ENCODE data around the gene TMEM167A.

Gene TMEM167A, protein sequence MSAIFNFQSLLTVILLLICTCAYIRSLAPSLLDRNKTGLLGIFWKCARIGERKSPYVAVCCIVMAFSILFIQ

DNA sequence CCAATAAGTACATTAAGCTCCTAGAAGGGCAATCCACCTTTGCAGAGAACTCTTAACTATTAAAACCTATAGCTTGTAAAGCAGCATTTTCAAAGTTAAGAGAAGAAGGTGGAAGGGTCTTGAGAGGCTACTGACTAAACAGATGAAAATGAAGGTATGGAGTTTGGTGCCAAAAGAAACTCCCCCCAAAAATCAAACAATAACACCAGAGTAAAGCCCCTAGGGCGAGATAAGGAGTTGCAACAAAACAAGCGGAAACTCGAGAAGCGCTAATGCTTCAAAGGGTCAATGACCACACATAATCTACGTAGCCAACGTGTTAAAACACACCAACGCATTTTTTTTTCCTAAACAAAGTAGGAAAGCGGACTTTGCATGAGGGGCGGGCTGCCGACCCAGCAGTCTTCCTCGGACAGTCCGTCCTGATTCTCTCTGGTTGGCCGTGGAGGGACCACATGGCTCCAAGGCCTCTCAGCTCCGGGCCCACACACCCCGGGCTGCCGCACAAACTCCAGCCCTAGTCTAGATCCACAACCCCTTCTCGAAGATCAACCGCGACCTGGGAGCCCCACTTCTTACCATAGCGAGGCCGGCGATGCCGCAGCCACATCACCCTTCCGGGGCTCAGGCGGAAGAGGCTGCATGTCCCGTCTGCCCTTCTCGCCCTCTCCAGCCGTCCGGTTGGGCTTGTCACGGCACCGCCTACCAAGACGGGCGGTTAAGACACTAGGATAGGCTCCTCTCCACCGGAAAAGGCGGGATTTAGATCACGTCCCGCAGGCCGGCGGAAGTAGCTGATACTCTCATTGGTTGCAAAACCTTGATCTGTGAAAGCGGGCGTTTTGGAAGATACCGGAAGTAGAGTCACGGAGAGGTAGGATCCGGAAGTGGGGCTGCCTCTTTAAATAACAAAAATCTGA is at the start of gene TMEM167A, which contains the start of gene XRCC4:
TMEM167A (minus strand) TSS at position 653 of the 920 bp plus-strand sequence; CDS start at position 582, 71 bp downstream.
XRCC4 (plus strand) TSS at position 806 of the 920 bp plus-strand sequence. CDS start 27,373 bp downstream, outside the sequence.
- H3K36me3 ChIP-seq (ENCODE audit: control insufficient read depth in 2 of 2, insufficient read depth in 2 of 2, low read length in 2 of 2): no peaks in the 10 kb centered on the region
- peak within 1 kb of the TSS; percentile 91 to 95 for H3K9ac ChIP-seq (ENCODE audit: low read length in 2 of 2)
- H3K27ac ChIP-seq (ENCODE audit: low read length): peak within 1 kb of the TSS; percentile 66
- H3K4me3 ChIP-seq (ENCODE audit: low read length in 2 of 2): peak within 1 kb of the TSS; percentile 93 to 96
- H3K9me3 ChIP-seq (ENCODE audit: control insufficient read depth in 2 of 2, low read length in 2 of 2): no peaks in the 10 kb centered on the region
- H3K4me1 ChIP-seq (ENCODE audit: control insufficient read depth, insufficient read depth, low read length): peaks cover 3% of the 10 kb centered on the region
- no peaks in the 10 kb centered on the region for H3K27me3 ChIP-seq (ENCODE audit: control insufficient read depth in 1 of 2, insufficient read depth in 2 of 2, low read length in 2 of 2)

DNA sequence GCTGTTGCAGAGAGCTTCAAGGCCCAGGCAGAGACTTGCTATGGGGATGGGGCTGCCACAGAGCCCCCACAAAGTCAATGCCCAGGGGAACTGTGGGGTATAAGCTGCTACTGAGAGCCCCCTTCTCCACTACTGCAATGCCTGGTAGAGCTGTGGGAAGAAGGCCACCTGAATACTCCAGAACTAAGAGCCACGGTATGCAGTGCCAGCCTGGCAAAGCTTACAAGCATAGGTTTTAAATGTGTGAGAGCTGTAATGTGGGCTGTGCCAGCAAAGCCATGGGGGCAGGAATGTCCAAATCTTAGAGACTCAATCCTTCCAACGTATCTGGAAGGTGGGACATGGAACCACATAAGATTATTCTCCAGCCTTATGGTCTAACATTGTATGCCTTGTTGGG is 49.3 kb upstream of the TMEM167A start:
- Histone ChIP-seq H3K4me3 (ENCODE audit: low read length in 2 of 2) (no peak overlapping the region), H3K27me3 (ENCODE audit: control insufficient read depth in 1 of 2, insufficient read depth in 2 of 2, low read length in 2 of 2) (no peaks in the 10 kb centered on the region), H3K9ac (ENCODE audit: low read length in 2 of 2) (no peak overlapping the region), H3K9me3 (ENCODE audit: control insufficient read depth in 2 of 2, low read length in 2 of 2) (no peaks in the 10 kb centered on the region), H3K4me1 (ENCODE audit: control insufficient read depth, insufficient read depth, low read length) (no peaks in the 10 kb centered on the region), H3K27ac (ENCODE audit: low read length) (no peak overlapping the region), H3K36me3 (ENCODE audit: control insufficient read depth in 2 of 2, insufficient read depth in 2 of 2, low read length in 2 of 2) (no peaks in the 10 kb centered on the region)

DNA sequence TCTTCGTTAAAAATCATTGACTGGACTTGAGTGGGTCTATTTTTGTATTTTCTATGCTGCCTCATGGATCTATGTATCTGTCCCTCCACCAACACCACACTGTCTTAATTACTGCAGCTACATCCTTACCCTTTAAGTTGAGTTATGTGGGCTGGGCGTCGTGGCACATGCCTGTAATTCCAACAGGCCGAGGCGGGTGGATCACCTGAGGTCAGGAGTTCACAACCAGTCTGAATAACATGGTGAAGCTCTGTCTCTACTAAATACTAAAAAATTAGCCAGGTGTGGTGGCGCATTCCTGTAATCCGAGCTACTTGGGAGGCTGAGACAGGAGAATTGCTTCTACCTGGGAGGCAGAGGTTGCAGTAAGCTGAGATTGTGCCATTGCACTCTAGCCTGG is 48.4 kb upstream of the TMEM167A start:
- Histone ChIP-seq H3K27me3 (ENCODE audit: control insufficient read depth in 1 of 2, insufficient read depth in 2 of 2, low read length in 2 of 2) (no peaks in the 10 kb centered on the region), H3K27ac (ENCODE audit: low read length) (no peak overlapping the region), H3K4me1 (ENCODE audit: control insufficient read depth, insufficient read depth, low read length) (no peaks in the 10 kb centered on the region), H3K9me3 (ENCODE audit: control insufficient read depth in 2 of 2, low read length in 2 of 2) (no peaks in the 10 kb centered on the region), H3K9ac (ENCODE audit: low read length in 2 of 2) (no peak overlapping the region), H3K4me3 (ENCODE audit: low read length in 2 of 2) (no peak overlapping the region), H3K36me3 (ENCODE audit: control insufficient read depth in 2 of 2, insufficient read depth in 2 of 2, low read length in 2 of 2) (no peaks in the 10 kb centered on the region)

DNA sequence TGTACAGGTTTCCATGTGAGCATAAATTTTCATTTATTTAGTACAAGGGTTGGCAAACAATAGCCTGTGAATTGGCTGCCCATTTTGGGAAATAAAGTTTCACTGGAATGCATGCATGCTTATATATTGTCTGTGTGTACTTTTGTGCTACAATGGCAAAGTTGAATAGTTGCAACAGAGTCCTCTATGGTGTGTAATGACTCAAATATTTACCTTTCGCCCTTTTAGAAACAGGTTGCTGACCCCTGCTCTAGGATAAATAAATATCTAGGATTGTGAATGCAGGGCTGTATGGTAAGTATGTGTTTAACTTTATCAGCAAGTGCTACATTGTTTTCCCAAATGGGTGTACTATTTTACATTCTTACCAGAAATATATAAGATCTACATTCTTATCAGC is 47.4 kb upstream of the TMEM167A start:
- no peak overlapping the region for H3K9ac ChIP-seq (ENCODE audit: low read length in 2 of 2)
- no peaks in the 10 kb centered on the region for H3K27me3 ChIP-seq (ENCODE audit: control insufficient read depth in 1 of 2, insufficient read depth in 2 of 2, low read length in 2 of 2)
- no peak overlapping the region for H3K4me3 ChIP-seq (ENCODE audit: low read length in 2 of 2)
- H3K9me3 ChIP-seq (ENCODE audit: control insufficient read depth in 2 of 2, low read length in 2 of 2): no peaks in the 10 kb centered on the region
- H3K4me1 ChIP-seq (ENCODE audit: control insufficient read depth, insufficient read depth, low read length): no peaks in the 10 kb centered on the region
- no peak overlapping the region for H3K27ac ChIP-seq (ENCODE audit: low read length)
- H3K36me3 ChIP-seq (ENCODE audit: control insufficient read depth in 2 of 2, insufficient read depth in 2 of 2, low read length in 2 of 2): no peaks in the 10 kb centered on the region

DNA sequence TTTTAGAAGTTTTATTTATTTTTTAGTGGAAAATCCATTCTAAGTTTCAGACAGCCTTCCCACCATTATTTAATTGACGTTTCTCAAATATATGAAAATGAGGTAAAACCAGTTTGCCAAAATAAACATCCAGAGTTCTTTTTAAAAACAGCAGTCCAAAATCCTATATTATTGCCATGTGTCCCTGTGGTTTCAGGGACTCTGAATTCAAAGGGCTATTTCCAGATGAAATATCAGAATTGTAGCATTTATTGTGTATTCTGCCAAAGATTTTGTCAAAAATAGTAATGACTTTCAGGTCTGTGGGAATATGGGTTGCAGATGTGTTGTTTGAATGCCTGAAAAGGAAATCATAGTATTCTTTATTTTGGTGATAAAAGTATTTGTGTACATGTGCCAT is 41.8 kb upstream of the TMEM167A start:
- H3K27me3 ChIP-seq (ENCODE audit: control insufficient read depth in 1 of 2, insufficient read depth in 2 of 2, low read length in 2 of 2): no peaks in the 10 kb centered on the region
- H3K4me3 ChIP-seq (ENCODE audit: low read length in 2 of 2): no peak overlapping the region
- no peak overlapping the region for H3K27ac ChIP-seq (ENCODE audit: low read length)
- no peaks in the 10 kb centered on the region for H3K4me1 ChIP-seq (ENCODE audit: control insufficient read depth, insufficient read depth, low read length)
- H3K9me3 ChIP-seq (ENCODE audit: control insufficient read depth in 2 of 2, low read length in 2 of 2): no peaks in the 10 kb centered on the region
- H3K9ac ChIP-seq (ENCODE audit: low read length in 2 of 2): no peak overlapping the region
- H3K36me3 ChIP-seq (ENCODE audit: control insufficient read depth in 2 of 2, insufficient read depth in 2 of 2, low read length in 2 of 2): no peaks in the 10 kb centered on the region

DNA sequence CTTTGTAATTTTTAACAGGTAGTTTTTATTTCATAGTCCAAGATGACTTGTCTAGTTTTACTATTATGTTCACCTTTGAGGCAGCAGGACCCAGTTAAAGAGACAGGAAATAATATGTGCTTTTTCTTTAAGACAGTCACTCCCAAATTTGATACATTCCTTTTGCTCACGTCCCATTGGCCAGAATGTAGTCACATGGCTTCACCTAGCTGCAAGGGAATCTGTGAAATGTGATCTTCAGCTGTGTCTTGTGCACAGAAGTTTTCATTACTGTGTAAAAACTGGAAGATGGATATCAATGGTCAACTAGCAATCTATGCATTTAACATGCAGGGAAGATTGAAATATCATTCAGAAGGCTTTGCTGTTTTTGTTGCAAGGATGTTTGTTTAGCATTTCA is 41.3 kb upstream of the TMEM167A start:
- no peak overlapping the region for H3K9ac ChIP-seq (ENCODE audit: low read length in 2 of 2)
- H3K27me3 ChIP-seq (ENCODE audit: control insufficient read depth in 1 of 2, insufficient read depth in 2 of 2, low read length in 2 of 2): no peaks in the 10 kb centered on the region
- no peaks in the 10 kb centered on the region for H3K9me3 ChIP-seq (ENCODE audit: control insufficient read depth in 2 of 2, low read length in 2 of 2)

DNA sequence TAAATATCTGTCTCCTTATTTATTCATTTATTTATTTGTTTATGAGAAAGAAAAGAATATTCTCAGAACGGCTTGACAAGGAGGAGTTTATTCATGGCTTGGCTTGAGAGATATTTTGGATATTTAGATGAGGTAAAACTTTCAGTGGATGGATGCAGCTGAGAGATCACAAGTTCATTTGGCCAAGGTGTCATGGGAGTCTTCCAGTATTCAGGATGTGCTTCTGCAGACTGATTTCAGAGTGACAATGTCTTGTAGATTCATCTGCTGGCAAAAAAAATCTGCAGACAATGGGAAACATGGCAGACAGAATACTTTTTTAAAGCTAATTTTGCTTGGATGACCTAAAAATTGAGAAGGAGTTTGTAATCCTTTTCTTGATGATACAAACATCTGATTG is 38.6 kb upstream of the TMEM167A start:
- no peaks in the 10 kb centered on the region for H3K9me3 ChIP-seq (ENCODE audit: control insufficient read depth in 2 of 2, low read length in 2 of 2)
- no peaks in the 10 kb centered on the region for H3K36me3 ChIP-seq (ENCODE audit: control insufficient read depth in 2 of 2, insufficient read depth in 2 of 2, low read length in 2 of 2)
- no peaks in the 10 kb centered on the region for H3K4me1 ChIP-seq (ENCODE audit: control insufficient read depth, insufficient read depth, low read length)
- no peak overlapping the region for H3K9ac ChIP-seq (ENCODE audit: low read length in 2 of 2)
- H3K27me3 ChIP-seq (ENCODE audit: control insufficient read depth in 1 of 2, insufficient read depth in 2 of 2, low read length in 2 of 2): no peaks in the 10 kb centered on the region
- H3K4me3 ChIP-seq (ENCODE audit: low read length in 2 of 2): no peak overlapping the region
- no peak overlapping the region for H3K27ac ChIP-seq (ENCODE audit: low read length)

More for the DNA sequence above, 41.3 kb upstream of the TMEM167A start:
- H3K4me1 ChIP-seq (ENCODE audit: control insufficient read depth, insufficient read depth, low read length): no peaks in the 10 kb centered on the region
- no peak overlapping the region for H3K27ac ChIP-seq (ENCODE audit: low read length)
- no peaks in the 10 kb centered on the region for H3K36me3 ChIP-seq (ENCODE audit: control insufficient read depth in 2 of 2, insufficient read depth in 2 of 2, low read length in 2 of 2)
- no peak overlapping the region for H3K4me3 ChIP-seq (ENCODE audit: low read length in 2 of 2)

DNA sequence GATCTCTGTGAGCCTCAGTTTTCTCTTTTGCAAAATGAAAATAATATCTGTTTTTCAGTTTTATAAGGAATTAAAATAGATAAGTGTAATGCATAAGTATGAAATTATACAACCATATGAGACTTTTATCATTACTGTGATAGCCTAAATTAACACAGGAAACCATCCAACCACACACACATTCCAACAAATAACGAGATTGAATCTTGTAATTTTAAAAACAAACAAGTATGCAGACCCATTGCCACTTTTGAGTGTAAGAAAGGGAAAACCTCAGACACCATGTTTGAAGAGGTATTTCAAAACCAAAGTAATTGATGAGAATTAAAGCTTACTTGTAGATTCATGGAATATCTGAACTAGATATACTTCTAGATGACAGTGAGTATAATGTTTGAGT is 32.2 kb upstream of the TMEM167A start:
- Histone ChIP-seq H3K27me3 (ENCODE audit: control insufficient read depth in 1 of 2, insufficient read depth in 2 of 2, low read length in 2 of 2) (no peaks in the 10 kb centered on the region), H3K4me3 (ENCODE audit: low read length in 2 of 2) (no peak overlapping the region), H3K27ac (ENCODE audit: low read length) (no peak overlapping the region), H3K9me3 (ENCODE audit: control insufficient read depth in 2 of 2, low read length in 2 of 2) (no peaks in the 10 kb centered on the region), H3K36me3 (ENCODE audit: control insufficient read depth in 2 of 2, insufficient read depth in 2 of 2, low read length in 2 of 2) (no peaks in the 10 kb centered on the region), H3K9ac (ENCODE audit: low read length in 2 of 2) (no peak overlapping the region), H3K4me1 (ENCODE audit: control insufficient read depth, insufficient read depth, low read length) (no peaks in the 10 kb centered on the region)

DNA sequence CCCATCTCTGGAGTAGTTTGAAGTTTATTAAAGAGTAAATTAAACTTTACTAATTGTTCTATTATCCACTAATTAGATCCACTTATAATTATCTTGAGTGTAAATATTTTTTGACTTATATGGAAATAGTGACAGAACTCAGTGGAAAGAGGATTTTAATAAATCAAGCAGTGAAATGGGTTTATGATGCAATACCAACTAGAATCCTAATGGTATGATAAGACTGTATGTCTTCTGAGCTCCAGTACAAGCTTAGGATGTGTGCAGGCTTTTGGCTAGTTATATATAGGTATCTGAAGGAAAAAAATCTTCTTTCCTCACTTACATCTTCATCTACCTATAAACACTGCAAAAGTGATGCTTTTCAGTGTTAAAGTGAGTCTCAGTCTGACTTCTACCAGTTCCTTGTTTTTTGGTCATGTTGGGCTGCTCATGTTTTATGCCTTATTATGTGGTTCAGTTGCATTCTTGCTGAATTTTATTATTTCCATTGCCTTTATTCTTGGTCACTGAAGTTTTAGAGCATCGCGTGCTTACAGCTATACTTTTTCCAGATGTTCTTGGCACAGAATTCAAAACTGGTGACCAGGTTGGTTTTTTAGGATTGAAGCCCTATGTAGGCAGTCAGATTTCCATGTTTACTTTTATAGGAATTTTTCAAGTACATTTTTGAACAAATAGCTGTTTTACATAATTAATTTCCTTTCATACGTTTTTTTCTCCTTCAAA is 30.7 kb upstream of the TMEM167A start:
- Histone ChIP-seq H3K4me3 (ENCODE audit: low read length in 2 of 2) (no peak overlapping the region), H3K4me1 (ENCODE audit: control insufficient read depth, insufficient read depth, low read length) (no peaks in the 10 kb centered on the region), H3K9me3 (ENCODE audit: control insufficient read depth in 2 of 2, low read length in 2 of 2) (no peaks in the 10 kb centered on the region), H3K27me3 (ENCODE audit: control insufficient read depth in 1 of 2, insufficient read depth in 2 of 2, low read length in 2 of 2) (no peaks in the 10 kb centered on the region), H3K9ac (ENCODE audit: low read length in 2 of 2) (no peak overlapping the region), H3K27ac (ENCODE audit: low read length) (no peak overlapping the region), H3K36me3 (ENCODE audit: control insufficient read depth in 2 of 2, insufficient read depth in 2 of 2, low read length in 2 of 2) (no peaks in the 10 kb centered on the region)

DNA sequence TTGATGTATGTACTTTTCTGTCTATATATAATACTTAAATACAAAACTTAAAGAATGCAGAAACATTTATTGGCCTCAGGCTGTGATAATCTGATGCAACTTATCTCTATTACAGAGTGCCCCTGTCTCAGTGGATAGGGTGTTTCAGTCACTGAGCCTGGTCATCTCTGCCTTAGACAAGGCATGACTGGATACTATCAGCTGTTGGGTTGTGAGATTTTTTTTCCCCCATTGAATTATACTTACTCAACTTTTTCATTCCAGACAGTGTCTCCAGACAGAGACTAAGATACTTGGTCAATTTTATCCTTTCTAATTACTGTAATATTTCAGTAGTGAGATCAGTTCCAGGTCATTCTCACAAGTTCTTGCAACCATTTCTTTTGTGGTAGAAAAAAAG is 26.8 kb upstream of the TMEM167A start:
- H3K4me3 ChIP-seq (ENCODE audit: low read length in 2 of 2): no peak overlapping the region
- no peaks in the 10 kb centered on the region for H3K27me3 ChIP-seq (ENCODE audit: control insufficient read depth in 1 of 2, insufficient read depth in 2 of 2, low read length in 2 of 2)
- no peaks in the 10 kb centered on the region for H3K36me3 ChIP-seq (ENCODE audit: control insufficient read depth in 2 of 2, insufficient read depth in 2 of 2, low read length in 2 of 2)
- no peak overlapping the region for H3K9ac ChIP-seq (ENCODE audit: low read length in 2 of 2)
- H3K4me1 ChIP-seq (ENCODE audit: control insufficient read depth, insufficient read depth, low read length): no peaks in the 10 kb centered on the region
- no peak overlapping the region for H3K27ac ChIP-seq (ENCODE audit: low read length)
- H3K9me3 ChIP-seq (ENCODE audit: control insufficient read depth in 2 of 2, low read length in 2 of 2): no peaks in the 10 kb centered on the region
